K562 (cell line): ENCODE results near the gene PHKG2. TPM values are rescaled to one million over a fixed set of nuclear protein-coding genes. Genes with fewer than 3 reads are reported as not detected.

Experiments used
- ARHGAP35 ChIP-seq: fragments of 450-650 bp; IDR thresholded peaks from 2 replicates; pipeline ENCODE4 v1.6.1; 2018; ENCODE audit not compliant: partially characterized antibody
- ARNT ChIP-seq, 2 experiments: fragments of 450-650 bp; IDR thresholded peaks; 2 replicates each; pipeline ENCODE4 v1.6.1; 2016; ENCODE audit warnings: mild to moderate bottlenecking in 1 of 2
- C11orf30 ChIP-seq: fragments of 450-650 bp; IDR thresholded peaks from 2 replicates; pipeline ENCODE4 v1.6.1; 2016; ENCODE audit warnings: low read depth, mild to moderate bottlenecking
- ELF1 ChIP-seq: fragments of 200-800 bp; sonication (Bioruptor generic); IDR thresholded peaks from 2 replicates; pipeline ENCODE4 v1.6.1; 2016; ENCODE audit warnings: missing genetic modification characterization, missing compliant biosample characterization
- ILF3 ChIP-seq: fragments of 450-650 bp; IDR thresholded peaks from 2 replicates; pipeline ENCODE4 v1.6.1; 2018; ENCODE audit warnings: antibody characterized with exemption, mild to moderate bottlenecking, moderate library complexity, borderline replicate concordance
- JUNB ChIP-seq: fragments of 450-650 bp; formaldehyde crosslinking; conservative IDR thresholded peaks from 2 replicates; pipeline ENCODE4 v1.4.0; 2020; ENCODE audit warnings: mild to moderate bottlenecking
- NONO ChIP-seq, 2 experiments: fragments of 200-400 bp in 1 of 2; fragments of 450-650 bp in 1 of 2; formaldehyde crosslinking in 1 of 2; IDR thresholded peaks; 2 replicates each; pipeline ENCODE4 v1.6.1; 2017; ENCODE audit warnings: low read depth in 2 of 2, mild to moderate bottlenecking in 2 of 2, moderate library complexity in 2 of 2, low read length in 1 of 2
- PHB ChIP-seq: fragments of 250-450 bp; sonication (Bioruptor Pico); IDR thresholded peaks from 2 replicates; pipeline ENCODE4 v1.5.0; 2021
- PHF8 ChIP-seq: fragments of 200-600 bp; sonication (generic); IDR thresholded peaks from 2 replicates; pipeline ENCODE4 v1.6.1; 2012; ENCODE audit warnings: mixed run types, mild to moderate bottlenecking, inconsistent platforms, low read length, moderate library complexity, borderline replicate concordance
- SAP30 ChIP-seq: fragments of 200-600 bp; sonication (generic); IDR thresholded peaks from 2 replicates; pipeline ENCODE4 v1.6.1; 2012; ENCODE audit warnings: borderline replicate concordance, low read depth, mild to moderate bottlenecking, moderate library complexity, low read length, control low read depth, inconsistent platforms; ENCODE audit not compliant: insufficient read depth, poor library complexity, severe bottlenecking
- SIN3A ChIP-seq, 2 experiments: fragments of 150-350 bp in 1 of 2; IDR thresholded peaks; 2 replicates each; pipeline ENCODE4 v1.6.1; 2011 to 2016; ENCODE audit warnings: borderline replicate concordance in 2 of 2, low read depth in 2 of 2, low read length in 2 of 2, mild to moderate bottlenecking in 2 of 2, moderate library complexity in 2 of 2; ENCODE audit not compliant: control insufficient read depth in 1 of 2
- TGIF2 ChIP-seq: sonication (generic); formaldehyde crosslinking; IDR thresholded peaks from 2 replicates; pipeline ENCODE4 v1.8.1; 2022; ENCODE audit warnings: mild to moderate bottlenecking, missing genetic modification reagents, moderate library complexity
- TOE1 ChIP-seq, 2 experiments: fragments of 450-650 bp in 1 of 2; sonication (generic) in 1 of 2; formaldehyde crosslinking in 1 of 2; IDR thresholded peaks; 2 replicates each; pipeline versions ENCODE4 v1.7.1 to v1.8.0; 2016 to 2022; ENCODE audit warnings: borderline replicate concordance in 2 of 2, mild to moderate bottlenecking in 2 of 2, antibody characterized with exemption in 1 of 2, inconsistent platforms in 1 of 2, low read depth in 1 of 2, missing genetic modification reagents in 1 of 2, moderate library complexity in 1 of 2
- ZFX ChIP-seq: sonication (generic); formaldehyde crosslinking; IDR thresholded peaks from 2 replicates; pipeline ENCODE4 v1.8.0; 2022; ENCODE audit warnings: mild to moderate bottlenecking, missing genetic modification reagents, moderate library complexity
- ZNF12 ChIP-seq: sonication (generic); formaldehyde crosslinking; IDR thresholded peaks from 2 replicates; pipeline ENCODE4 v1.4.0; 2020; ENCODE audit warnings: mild to moderate bottlenecking, missing genetic modification reagents
- ZNF707 ChIP-seq: fragments of 250-450 bp; sonication (Bioruptor Pico); conservative IDR thresholded peaks from 2 replicates; pipeline ENCODE4 v1.8.0; 2022; ENCODE audit warnings: inconsistent platforms, mild to moderate bottlenecking, moderate library complexity
- polyA plus RNA-seq, 8 experiments: library from polyadenylated mRNA; depleted of rRNA in 4 of 8; stranded (reverse) in 5 of 8; unstranded in 3 of 8; fragments of >200 nt; fragmentation: Nextera tagmentation in 2 of 8; fragmentation: Illumina TruSeq in 1 of 8; extraction: Ambion mirVana in 2 of 8; extraction: Trizol in 1 of 8; gene quantifications; 2 replicates each; pipeline versions ENCODE4 v1.2.1 to v1.2.3, GENCODE V29; 2011 to 2014; ENCODE audit warnings: inconsistent platforms in 1 of 8, missing spikeins in 1 of 8
- total RNA-seq, 7 experiments: library from RNA; depleted of rRNA in 6 of 7; stranded (reverse); fragments of >200 nt in 6 of 7; fragmentation: Illumina TruSeq in 2 of 7; extraction: Trizol in 2 of 7; gene quantifications; 2 replicates each; pipeline versions ENCODE4 v1.2.1 to v1.2.3, GENCODE V29; 2011 to 2021; ENCODE audit warnings: low replicate concordance in 1 of 7
- TF ChIP-seq, protein P1 (sequence below): sonication (generic); formaldehyde crosslinking; IDR thresholded peaks from 2 replicates; pipeline ENCODE4 v1.8.1; 2023; ENCODE audit warnings: mild to moderate bottlenecking, missing genetic modification reagents
- TF ChIP-seq, protein P2 (sequence below): fragments of 250-450 bp; sonication (Bioruptor Pico); IDR thresholded peaks from 2 replicates; pipeline ENCODE4 v1.4.0; 2020
- TF ChIP-seq, protein P3 (sequence below), 2 experiments: IDR thresholded peaks; 2 replicates each; pipeline ENCODE4 v1.6.1; 2011; ENCODE audit warnings: borderline replicate concordance in 1 of 2, control low read depth in 1 of 2, low read depth in 1 of 2, low read length in 1 of 2, mild to moderate bottlenecking in 1 of 2, mixed read lengths in 1 of 2, moderate library complexity in 1 of 2; ENCODE audit not compliant: insufficient read depth in 1 of 2, insufficient read length in 1 of 2, poor library complexity in 1 of 2, severe bottlenecking in 1 of 2; ENCODE audit errors: extremely low read depth in 1 of 2
- TF ChIP-seq, protein P4 (sequence below): fragments of 250-450 bp; sonication (Bioruptor Pico); IDR thresholded peaks from 2 replicates; pipeline ENCODE4 v1.8.0; 2021; ENCODE audit warnings: borderline replicate concordance, mild to moderate bottlenecking, moderate library complexity; ENCODE audit not compliant: poor library complexity, severe bottlenecking

Gene PHKG2
- total and polyA plus RNA-seq, 9 of the 15 experiments (the other 6 are each of a cell fraction or from before 2014, with no cell fraction given), result 5.8 to 54.2 (median 30.7) TPM

DNA sequence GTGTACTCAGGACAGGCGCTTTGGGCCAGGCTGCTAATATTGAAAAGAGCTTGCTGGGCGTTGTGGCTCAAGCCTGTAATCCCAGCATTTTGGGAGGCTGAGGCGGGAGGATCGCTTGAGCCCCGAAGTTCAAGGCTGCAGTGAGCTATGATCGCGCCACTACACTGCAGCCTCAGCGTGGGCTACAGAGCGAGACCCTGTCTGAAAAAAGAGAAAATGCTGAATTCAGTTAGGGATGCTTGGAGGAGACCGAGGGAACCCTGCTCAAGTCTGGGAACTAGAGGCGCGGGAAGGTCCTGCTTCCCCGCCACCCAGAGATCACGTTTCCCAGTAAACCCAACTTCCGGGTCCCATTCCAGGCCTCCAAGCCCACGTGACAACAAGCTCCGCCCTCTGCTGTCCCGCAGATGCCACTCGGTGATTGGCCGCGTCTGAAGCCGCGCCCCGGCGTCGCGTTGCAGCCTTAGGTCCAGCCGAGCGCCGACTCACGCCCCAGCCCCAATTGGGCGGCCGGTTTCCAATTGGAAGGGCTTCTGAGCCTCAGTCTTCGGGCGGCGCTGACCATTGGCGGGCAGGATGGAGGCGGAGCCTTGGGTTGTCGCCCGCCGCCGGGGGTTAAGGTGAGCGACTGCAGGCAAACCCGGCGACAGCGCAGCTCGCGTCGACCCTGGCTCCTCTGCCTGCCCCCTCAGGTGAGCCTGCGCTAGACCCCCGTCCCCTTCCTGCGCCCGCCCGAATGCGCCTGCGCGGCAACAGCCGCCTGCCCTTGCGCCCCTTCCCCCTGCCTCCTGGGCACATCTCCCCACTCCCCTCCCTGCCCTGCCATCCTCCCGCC is at the start of gene PHKG2 (continued):
- peak; percentile 77 to 81; a peak in 1 of 4 replicates for TF ChIP-seq SIN3A (IDR thresholded peaks at IDR 0.05; ENCODE audit: borderline replicate concordance in 2 of 2, control insufficient read depth in 1 of 2, low read depth in 2 of 2, low read length in 2 of 2)
- TF ChIP-seq ARHGAP35, result no peak
- TF ChIP-seq ZFX (CRISPR knock-in tag), result peak; percentile 73
- peak; percentile 98 for TF ChIP-seq ELF1
- TF ChIP-seq, protein P1, sequence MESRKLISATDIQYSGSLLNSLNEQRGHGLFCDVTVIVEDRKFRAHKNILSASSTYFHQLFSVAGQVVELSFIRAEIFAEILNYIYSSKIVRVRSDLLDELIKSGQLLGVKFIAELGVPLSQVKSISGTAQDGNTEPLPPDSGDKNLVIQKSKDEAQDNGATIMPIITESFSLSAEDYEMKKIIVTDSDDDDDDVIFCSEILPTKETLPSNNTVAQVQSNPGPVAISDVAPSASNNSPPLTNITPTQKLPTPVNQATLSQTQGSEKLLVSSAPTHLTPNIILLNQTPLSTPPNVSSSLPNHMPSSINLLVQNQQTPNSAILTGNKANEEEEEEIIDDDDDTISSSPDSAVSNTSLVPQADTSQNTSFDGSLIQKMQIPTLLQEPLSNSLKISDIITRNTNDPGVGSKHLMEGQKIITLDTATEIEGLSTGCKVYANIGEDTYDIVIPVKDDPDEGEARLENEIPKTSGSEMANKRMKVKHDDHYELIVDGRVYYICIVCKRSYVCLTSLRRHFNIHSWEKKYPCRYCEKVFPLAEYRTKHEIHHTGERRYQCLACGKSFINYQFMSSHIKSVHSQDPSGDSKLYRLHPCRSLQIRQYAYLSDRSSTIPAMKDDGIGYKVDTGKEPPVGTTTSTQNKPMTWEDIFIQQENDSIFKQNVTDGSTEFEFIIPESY (CRISPR knock-in tag), result peak; percentile 34; the same call in 1 of the 2 replicates
- TF ChIP-seq ARNT (IDR thresholded peaks at IDR 0.05), result no peak
- peak; percentile 84 for TF ChIP-seq C11orf30
- TF ChIP-seq, protein P2, sequence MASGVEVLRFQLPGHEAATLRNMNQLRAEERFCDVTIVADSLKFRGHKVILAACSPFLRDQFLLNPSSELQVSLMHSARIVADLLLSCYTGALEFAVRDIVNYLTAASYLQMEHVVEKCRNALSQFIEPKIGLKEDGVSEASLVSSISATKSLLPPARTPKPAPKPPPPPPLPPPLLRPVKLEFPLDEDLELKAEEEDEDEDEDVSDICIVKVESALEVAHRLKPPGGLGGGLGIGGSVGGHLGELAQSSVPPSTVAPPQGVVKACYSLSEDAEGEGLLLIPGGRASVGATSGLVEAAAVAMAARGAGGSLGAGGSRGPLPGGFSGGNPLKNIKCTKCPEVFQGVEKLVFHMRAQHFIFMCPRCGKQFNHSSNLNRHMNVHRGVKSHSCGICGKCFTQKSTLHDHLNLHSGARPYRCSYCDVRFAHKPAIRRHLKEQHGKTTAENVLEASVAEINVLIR (CRISPR knock-in tag), result 0 out of 2 replicates have a peak, but pooled peaks have one; percentile 7
- peak; percentile 71 for TF ChIP-seq SAP30
- TF ChIP-seq PHB, result no peak
- TF ChIP-seq, protein P3, sequence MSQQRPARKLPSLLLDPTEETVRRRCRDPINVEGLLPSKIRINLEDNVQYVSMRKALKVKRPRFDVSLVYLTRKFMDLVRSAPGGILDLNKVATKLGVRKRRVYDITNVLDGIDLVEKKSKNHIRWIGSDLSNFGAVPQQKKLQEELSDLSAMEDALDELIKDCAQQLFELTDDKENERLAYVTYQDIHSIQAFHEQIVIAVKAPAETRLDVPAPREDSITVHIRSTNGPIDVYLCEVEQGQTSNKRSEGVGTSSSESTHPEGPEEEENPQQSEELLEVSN (IDR thresholded peaks at IDR 0.05; ENCODE audit: borderline replicate concordance in 1 of 2, extremely low read depth in 1 of 2, insufficient read depth in 1 of 2, insufficient read length in 1 of 2, low read depth in 1 of 2, low read length in 1 of 2, poor library complexity in 1 of 2, severe bottlenecking in 1 of 2), result peak; percentile 53 to 81
- peak; percentile 95; the same call in 1 of the 2 replicates for TF ChIP-seq TOE1 (IDR thresholded peaks at IDR 0.05; ENCODE audit: borderline replicate concordance)
- TF ChIP-seq TOE1 (CRISPR knock-in tag; IDR thresholded peaks at IDR 0.05; ENCODE audit: borderline replicate concordance, low read depth), result 0 out of 2 replicates have a peak, but pooled peaks have one; percentile 62
- TF ChIP-seq, protein P4, sequence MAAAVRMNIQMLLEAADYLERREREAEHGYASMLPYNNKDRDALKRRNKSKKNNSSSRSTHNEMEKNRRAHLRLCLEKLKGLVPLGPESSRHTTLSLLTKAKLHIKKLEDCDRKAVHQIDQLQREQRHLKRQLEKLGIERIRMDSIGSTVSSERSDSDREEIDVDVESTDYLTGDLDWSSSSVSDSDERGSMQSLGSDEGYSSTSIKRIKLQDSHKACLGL (CRISPR knock-in tag), result peak; percentile 35
- TF ChIP-seq JUNB (CRISPR knock-in tag), result no peak
- no peak for TF ChIP-seq TGIF2 (CRISPR knock-in tag)
- TF ChIP-seq NONO (IDR thresholded peaks at IDR 0.05; ENCODE audit: low read depth in 2 of 2, low read length in 1 of 2), result 0 out of 4 replicates have a peak, but pooled peaks of 1 of the 2 experiments have one; percentile 37
- no peak for TF ChIP-seq ZNF707 (CRISPR knock-in tag)
- TF ChIP-seq ILF3, result no peak
- TF ChIP-seq PHF8, result peak; percentile 77; the same call in 1 of the 2 replicates
- TF ChIP-seq ZNF12 (CRISPR knock-in tag), result no peak
